Measurements from ENCODE around the gene FANCC. TPM values are rescaled to one million over a fixed set of nuclear protein-coding genes. Genes with fewer than 3 reads are reported as not detected.

FANCC gene
- total RNA-seq, 1 donor from 2014 or later = 22.9 TPM

DNA sequence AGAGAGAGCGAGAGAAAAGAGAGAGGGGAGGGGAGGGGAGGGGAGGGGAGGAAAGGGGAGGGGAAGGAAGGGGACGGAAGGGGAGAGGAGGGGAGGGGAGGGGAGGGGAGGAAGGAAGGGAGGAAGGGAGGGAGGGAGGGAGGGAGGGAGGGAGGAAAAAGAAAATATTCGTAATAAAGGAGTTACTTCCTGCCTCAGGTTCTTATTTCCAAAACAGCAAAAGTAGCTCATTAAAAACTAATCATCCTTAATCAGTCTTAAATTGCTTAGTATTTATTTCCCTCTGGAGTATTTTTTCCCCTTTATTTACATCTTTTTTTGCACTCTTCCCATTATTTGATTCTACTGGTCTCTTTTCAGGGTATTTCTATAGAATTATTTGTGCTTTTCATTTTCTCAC, 162.3 kb downstream of the FANCC start:
- Mint-ChIP-seq H3K36me3 (ENCODE audit: unreplicated experiment) (no peaks in the 10 kb centered on the region), H3K27me3 (ENCODE audit: unreplicated experiment) (peaks cover 1% of the 10 kb centered on the region), H3K4me3 (ENCODE audit: unreplicated experiment) (no peak overlapping the region), H3K4me1 (ENCODE audit: low read depth, unreplicated experiment) (no peaks in the 10 kb centered on the region), H3K27ac (ENCODE audit: unreplicated experiment) (no peak overlapping the region), H3K9me3 (ENCODE audit: unreplicated experiment) (no peaks in the 10 kb centered on the region)
- DNase-seq = no peak
- TF ChIP-seq, protein P1, sequence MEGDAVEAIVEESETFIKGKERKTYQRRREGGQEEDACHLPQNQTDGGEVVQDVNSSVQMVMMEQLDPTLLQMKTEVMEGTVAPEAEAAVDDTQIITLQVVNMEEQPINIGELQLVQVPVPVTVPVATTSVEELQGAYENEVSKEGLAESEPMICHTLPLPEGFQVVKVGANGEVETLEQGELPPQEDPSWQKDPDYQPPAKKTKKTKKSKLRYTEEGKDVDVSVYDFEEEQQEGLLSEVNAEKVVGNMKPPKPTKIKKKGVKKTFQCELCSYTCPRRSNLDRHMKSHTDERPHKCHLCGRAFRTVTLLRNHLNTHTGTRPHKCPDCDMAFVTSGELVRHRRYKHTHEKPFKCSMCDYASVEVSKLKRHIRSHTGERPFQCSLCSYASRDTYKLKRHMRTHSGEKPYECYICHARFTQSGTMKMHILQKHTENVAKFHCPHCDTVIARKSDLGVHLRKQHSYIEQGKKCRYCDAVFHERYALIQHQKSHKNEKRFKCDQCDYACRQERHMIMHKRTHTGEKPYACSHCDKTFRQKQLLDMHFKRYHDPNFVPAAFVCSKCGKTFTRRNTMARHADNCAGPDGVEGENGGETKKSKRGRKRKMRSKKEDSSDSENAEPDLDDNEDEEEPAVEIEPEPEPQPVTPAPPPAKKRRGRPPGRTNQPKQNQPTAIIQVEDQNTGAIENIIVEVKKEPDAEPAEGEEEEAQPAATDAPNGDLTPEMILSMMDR (IDR thresholded peaks at IDR 0.05; ENCODE audit: partially characterized antibody, unreplicated experiment) = no peak

DNA sequence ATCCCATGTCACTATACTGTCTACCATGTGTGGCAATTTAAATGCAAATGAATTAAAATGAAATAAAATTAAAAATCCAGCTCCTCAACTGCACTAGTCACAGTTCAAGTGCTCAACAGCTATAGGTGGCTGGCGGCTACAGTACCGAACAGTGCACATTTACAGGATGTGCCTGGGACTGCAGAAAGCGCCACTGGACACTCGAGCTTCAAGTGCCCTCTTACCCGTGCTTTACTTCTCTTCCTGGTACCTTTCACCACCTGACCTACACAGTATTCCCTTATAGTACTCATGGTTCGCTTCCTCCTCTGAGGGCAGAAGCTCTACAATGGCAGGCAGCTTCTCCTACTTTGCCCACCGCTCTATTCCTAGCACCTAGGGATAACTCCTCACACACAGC, 166.6 kb downstream of the FANCC start:
- H3K36me3 Mint-ChIP-seq (ENCODE audit: unreplicated experiment) = no peaks in the 10 kb centered on the region
- H3K27ac Mint-ChIP-seq (ENCODE audit: unreplicated experiment) = no peak overlapping the region
- no peaks in the 10 kb centered on the region for H3K9me3 Mint-ChIP-seq (ENCODE audit: unreplicated experiment)
- no peaks in the 10 kb centered on the region for H3K4me1 Mint-ChIP-seq (ENCODE audit: low read depth, unreplicated experiment)
- H3K4me3 Mint-ChIP-seq (ENCODE audit: unreplicated experiment) = no peak overlapping the region
- TF ChIP-seq, protein P1 (IDR thresholded peaks at IDR 0.05; ENCODE audit: partially characterized antibody, unreplicated experiment) = no peak
- no peak for DNase-seq
- peaks cover 1% of the 10 kb centered on the region for H3K27me3 Mint-ChIP-seq (ENCODE audit: unreplicated experiment)

DNA sequence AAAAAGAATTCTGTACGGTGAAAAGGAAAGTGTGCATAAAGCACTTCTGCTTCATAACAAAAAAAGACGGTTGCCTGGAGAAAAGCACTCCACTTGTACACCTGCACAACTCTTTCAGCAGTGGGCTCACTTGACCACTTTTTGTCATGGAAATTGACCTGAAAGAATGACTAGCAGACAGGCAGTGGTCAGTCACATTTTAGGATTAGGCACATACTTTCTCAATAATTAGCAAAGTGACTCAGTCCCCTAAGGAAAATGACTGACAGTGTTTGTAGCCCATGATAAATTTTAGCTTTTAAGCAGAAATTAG, 169.3 kb downstream of the FANCC start:
- no peak for DNase-seq
- Mint-ChIP-seq H3K4me1 (ENCODE audit: low read depth, unreplicated experiment) (peaks cover 3% of the 10 kb centered on the region), H3K27ac (ENCODE audit: unreplicated experiment) (no peak overlapping the region), H3K4me3 (ENCODE audit: unreplicated experiment) (no peak overlapping the region), H3K27me3 (ENCODE audit: unreplicated experiment) (no peaks in the 10 kb centered on the region), H3K9me3 (ENCODE audit: unreplicated experiment) (no peaks in the 10 kb centered on the region), H3K36me3 (ENCODE audit: unreplicated experiment) (no peaks in the 10 kb centered on the region)
- TF ChIP-seq, protein P1 (IDR thresholded peaks at IDR 0.05; ENCODE audit: partially characterized antibody, unreplicated experiment) = no peak

DNA sequence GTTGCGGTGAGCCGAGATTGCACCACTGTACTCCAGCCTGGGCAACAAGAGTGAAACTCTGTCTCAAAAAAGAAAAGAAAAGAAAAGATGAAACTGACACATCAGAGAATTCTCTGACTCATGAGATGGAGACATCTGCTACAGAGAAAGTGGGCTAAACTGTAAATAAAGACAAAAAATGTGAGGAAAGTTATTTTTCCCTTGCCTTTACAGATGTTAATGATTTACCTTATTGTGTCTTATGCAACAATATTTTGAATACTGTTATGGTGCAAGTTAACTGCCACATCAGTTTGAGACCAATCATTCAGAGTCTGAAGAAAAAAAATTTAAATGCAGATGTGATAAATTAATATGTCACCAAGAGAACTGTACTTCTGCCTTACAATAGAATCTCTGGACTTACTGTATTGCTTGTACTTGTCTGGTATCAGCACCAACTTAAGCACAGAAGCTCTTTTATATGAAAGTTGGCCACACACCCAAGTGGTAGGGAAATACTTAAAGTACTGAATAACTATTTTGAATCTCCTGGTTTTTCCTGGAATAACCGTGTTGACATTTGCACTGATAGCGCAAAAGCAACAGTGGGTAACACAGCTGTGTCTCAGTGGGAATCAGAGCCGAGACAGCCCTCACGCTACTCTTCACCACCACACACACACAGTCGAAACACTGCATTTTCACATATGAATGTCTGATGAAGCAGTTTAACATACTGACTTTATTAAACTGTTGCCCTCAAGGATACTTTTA, 169.9 kb downstream of the FANCC start:
- Mint-ChIP-seq H3K4me1 (ENCODE audit: low read depth, unreplicated experiment) (peaks cover 7% of the 10 kb centered on the region), H3K36me3 (ENCODE audit: unreplicated experiment) (no peaks in the 10 kb centered on the region), H3K27ac (ENCODE audit: unreplicated experiment) (no peak overlapping the region), H3K27me3 (ENCODE audit: unreplicated experiment) (no peaks in the 10 kb centered on the region), H3K9me3 (ENCODE audit: unreplicated experiment) (no peaks in the 10 kb centered on the region), H3K4me3 (ENCODE audit: unreplicated experiment) (no peak overlapping the region)
- no peak for DNase-seq
- TF ChIP-seq, protein P1 (IDR thresholded peaks at IDR 0.05; ENCODE audit: partially characterized antibody, unreplicated experiment) = no peak
